A549 treated with AZD9567 at 1 μM for 4 hours (cell line): ENCODE measurements around the gene KDM4E. TPM values are rescaled to one million over a fixed set of nuclear protein-coding genes. Genes with fewer than 3 reads are reported as not detected.

Source experiments
- total RNA-seq: library from RNA; stranded (reverse); fragments of 200-300 nt; extraction: Qiagen RNA extraction; gene quantifications from 5 replicates; pipeline ENCODE4 v1.2.3, GENCODE V29; 2022; ENCODE audit not compliant: insufficient read depth

The KDM4E gene
- total RNA-seq, result not detected in 5 replicates

GRCh38 chr11:95024958-95025357 is at the start of gene KDM4E:
Gene KDM4E, plus strand, starts transcription at chr11:95025258. Its CDS starts 300 bp downstream, at chr11:95025558.

GRCh38 chr11:95049122-95049521 is 24.1 kb downstream of the KDM4E start, which contains the start of gene KDM4F:
Gene KDM4F, plus strand, starts transcription at chr11:95049422.

GRCh38 chr11:95066716-95067038 is 41.6 kb downstream of the KDM4E start, which contains the start of gene SRSF8:
Gene SRSF8, plus strand, starts transcription at chr11:95066919. Its CDS starts 308 bp downstream, at chr11:95067227.

Other genes starting within 250 kb of the KDM4E start
- gene CWC15, start 51.7 kb upstream of the KDM4E start, total RNA-seq, result 28.5 to 40.8 TPM (median 32.2 TPM) in 5 replicates
- 0.35 to 0.91 TPM (median 0.39 TPM) in 5 replicates for gene KDM4D, start 51.5 kb upstream of the KDM4E start, total RNA-seq
- not detected in 5 replicates for gene KDM4F, start 24.2 kb downstream of the KDM4E start, total RNA-seq
- gene SRSF8, start 41.7 kb downstream of the KDM4E start, total RNA-seq, result 16.4 to 23.5 TPM (median 18.9 TPM) in 5 replicates
- 13.5 to 20.5 TPM (median 15.5 TPM) in 5 replicates for gene ENDOD1, start 64.6 kb downstream of the KDM4E start, total RNA-seq
- 0.09 to 0.16 TPM (median 0.12 TPM) in 4 of 5 replicates, not detected in the other for gene SESN3, start 205.9 kb downstream of the KDM4E start, total RNA-seq